Gastrocnemius medialis (tissue), 4 donors: Measurements from ENCODE around the gene ADPRHL1. TPM values are rescaled to one million over a fixed set of nuclear protein-coding genes. Genes with fewer than 3 reads are reported as not detected.

Source experiments
- ATAC-seq, 2 donors: fragments of 150-250 bp; one replicate each; pipeline ENCODE4 v1.9.1; 2016
- DNase-seq, 2 donors: peaks; one replicate each; pipeline ENCODE4 v3.0.0-alpha.2; 2019
- H3K27ac ChIP-seq, 4 donors: fragments of 200-600 bp; sonication (generic); 1 replicate in 1 of 4; 2 replicates in 3 of 4; pipeline ENCODE4 v1.5.1; 2016 to 2018; ENCODE audit warnings: mild to moderate bottlenecking in 2 of 4, moderate library complexity in 1 of 4
- H3K27me3 ChIP-seq, 3 donors: fragments of 200-600 bp; sonication (generic) in 2 of 3; 1 replicate in 1 of 3; 2 replicates in 2 of 3; pipeline versions ENCODE4 v1.5.1 to v1.6.0; 2016 to 2019; ENCODE audit warnings: mild to moderate bottlenecking in 1 of 3, moderate library complexity in 1 of 3
- H3K36me3 ChIP-seq, 2 donors: fragments of 200-600 bp; sonication (generic) in 1 of 2; one replicate each; pipeline ENCODE4 v1.5.1; 2017 to 2018
- H3K4me1 ChIP-seq, 2 donors: fragments of 200-600 bp; sonication (generic) in 1 of 2; one replicate each; pipeline ENCODE4 v1.5.1; 2016 to 2017; ENCODE audit warnings: mild to moderate bottlenecking in 2 of 2
- H3K4me3 ChIP-seq, 4 donors: fragments of 200-600 bp; sonication (generic) in 3 of 4; 1 replicate in 1 of 4; 2 replicates in 3 of 4; pipeline ENCODE4 v1.5.1; 2016 to 2019; ENCODE audit warnings: mild to moderate bottlenecking in 2 of 4
- H3K9me3 ChIP-seq, 3 donors: fragments of 200-600 bp; sonication (generic) in 2 of 3; 1 replicate in 1 of 3; 2 replicates in 2 of 3; pipeline ENCODE4 v1.5.1; 2016 to 2019
- CTCF ChIP-seq, 5 experiments: fragments of 450-650 bp in 3 of 5; fragments of 200-600 bp in 2 of 5; sonication (generic) in 2 of 5; IDR thresholded peaks in 4 of 5; conservative IDR thresholded peaks in 1 of 5; 1 replicate in 4 of 5; 2 replicates in 1 of 5; pipeline ENCODE4 v1.5.1; 2016 to 2019; ENCODE audit warnings: antibody characterized with exemption in 5 of 5, mild to moderate bottlenecking in 3 of 5, moderate library complexity in 3 of 5
- POLR2A ChIP-seq, 2 donors: fragments of 450-650 bp; IDR thresholded peaks; one replicate each; pipeline ENCODE4 v1.6.1; 2017; ENCODE audit warnings: antibody characterized with exemption in 2 of 2, mild to moderate bottlenecking in 2 of 2, moderate library complexity in 2 of 2
- in situ Hi-C, 4 donors: fragments of 200-750 bp; cut with MboI; loops; one replicate each; pipeline versions ENCODE4 v1.15.0 to v1.8.0; 2017; ENCODE audit warnings: low sequenced_read_pairs in 4 of 4
- intact Hi-C: fragments of 100-400 bp; cut with DNase I; formaldehyde crosslinking; loops from one replicate; pipeline ENCODE4 v1.15.1; 2023; ENCODE audit warnings: low total_unique reads
- total RNA-seq, 4 donors: library from RNA; depleted of rRNA; stranded (reverse); fragments of >200 nt; gene quantifications; one replicate each; pipeline versions ENCODE4 v1.1.0 to v1.2.3, GENCODE V29; 2016

Gene ADPRHL1
- total RNA-seq, 4 donors from 2014 or later = 224 to 354 (median 295) TPM

- H3K36me3 ChIP-seq = peaks cover 0 to 30% of the 10 kb centered on the region in 2 donors
- in situ Hi-C loops (no loop called here), intact Hi-C loops (no loop called here)
- H3K4me1 ChIP-seq = peaks cover 65 to 77% of the 10 kb centered on the region in 2 donors
- no peaks in the 10 kb centered on the region for H3K9me3 ChIP-seq
- peak; percentile 2 to 3 for ATAC-seq
- peak overlapping the region in 1 of 4 donors; percentile 28 for H3K4me3 ChIP-seq
- TF ChIP-seq CTCF (IDR thresholded peaks at IDR 0.05 in 4 of 5, conservative IDR thresholded peaks at IDR 0.05 in 1 of 5) (peak in 1 of 5 experiments; percentile 13), POLR2A (IDR thresholded peaks at IDR 0.05) (no peak)
- H3K27ac ChIP-seq = peak overlapping the region; percentile 99 to 100 (median 100)
- H3K27me3 ChIP-seq = no peaks in the 10 kb centered on the region
- DNase-seq = peak in 1 of 2 donors; percentile 59
Measured at GRCh38 chr13:113402471-113403254, 50.6 kb downstream of the ADPRHL1 start.

- intact Hi-C loops = no loop called here
- Histone ChIP-seq H3K4me1 (peaks cover 57 to 68% of the 10 kb centered on the region in 2 donors), H3K9me3 (no peaks in the 10 kb centered on the region), H3K36me3 (peaks cover 0 to 20% of the 10 kb centered on the region in 2 donors), H3K27me3 (no peaks in the 10 kb centered on the region), H3K27ac (peak overlapping the region; percentile 99 to 100 (median 100)), H3K4me3 (peak overlapping the region; percentile 8 to 35 (median 23))
- peak; percentile 4 to 10 for ATAC-seq
- peak in 1 of 2 donors; percentile 69 for DNase-seq
- TF ChIP-seq CTCF (IDR thresholded peaks at IDR 0.05 in 4 of 5, conservative IDR thresholded peaks at IDR 0.05 in 1 of 5) = no peak
- TF ChIP-seq POLR2A (IDR thresholded peaks at IDR 0.05) = no peak
- in situ Hi-C loops = no loop called here
Measured at GRCh38 chr13:113401452-113402415, 51.6 kb downstream of the ADPRHL1 start.

GRCh38 chr13:113400621-113401451, 52.5 kb downstream of the ADPRHL1 start:
- DNase-seq = peak in 1 of 2 donors; percentile 79
- H3K4me3 ChIP-seq = peak overlapping the region; percentile 8 to 35 (median 23)

More at GRCh38 chr13:113400621-113401451, 52.5 kb downstream of the ADPRHL1 start:
- Histone ChIP-seq H3K27me3 (no peaks in the 10 kb centered on the region), H3K9me3 (no peaks in the 10 kb centered on the region), H3K27ac (peak overlapping the region; percentile 99 to 100 (median 100)), H3K4me1 (peaks cover 48 to 61% of the 10 kb centered on the region in 2 donors), H3K36me3 (peaks cover 0 to 11% of the 10 kb centered on the region in 2 donors)
- TF ChIP-seq CTCF (IDR thresholded peaks at IDR 0.05 in 4 of 5, conservative IDR thresholded peaks at IDR 0.05 in 1 of 5) (no peak), POLR2A (IDR thresholded peaks at IDR 0.05) (peak; percentile 29 to 78)
- peak; percentile 39 to 61 for ATAC-seq
- in situ Hi-C loops (no loop called here), intact Hi-C loops (no loop called here)
